GM19463 (cell line): ENCODE data around the gene GHR.
A peak's percentile ranks its signal among the peaks of the same experiment; 100 is the strongest.

Experiments used
- ATAC-seq: cut with Tn5 transposase; IDR thresholded peaks from one replicate; pipeline ENCODE4 v1.9.1; 2021; ENCODE audit warnings: mild to moderate bottlenecking, moderate library complexity; ENCODE audit not compliant: unreplicated experiment

The GHR gene

DNA sequence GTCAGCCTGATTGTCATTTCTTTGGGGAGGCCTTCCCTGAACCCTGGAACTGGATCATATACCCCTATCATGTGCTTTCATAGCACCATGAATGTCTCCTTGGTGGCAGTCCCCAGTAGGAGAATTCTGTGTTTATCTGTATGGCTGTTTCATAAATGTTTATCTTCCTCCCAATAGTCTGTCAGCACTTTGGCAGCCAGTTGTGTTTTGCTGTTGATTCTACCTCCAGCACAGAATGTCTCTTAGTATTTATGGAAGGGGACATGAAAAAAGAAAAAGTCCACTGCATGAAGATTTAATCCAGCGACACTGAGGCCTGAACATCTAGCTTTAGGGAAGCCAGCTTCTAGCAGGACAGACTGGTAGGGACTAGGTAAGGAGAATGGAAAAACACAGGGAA, 38.3 kb downstream of the GHR start:
- no peak for ATAC-seq

DNA sequence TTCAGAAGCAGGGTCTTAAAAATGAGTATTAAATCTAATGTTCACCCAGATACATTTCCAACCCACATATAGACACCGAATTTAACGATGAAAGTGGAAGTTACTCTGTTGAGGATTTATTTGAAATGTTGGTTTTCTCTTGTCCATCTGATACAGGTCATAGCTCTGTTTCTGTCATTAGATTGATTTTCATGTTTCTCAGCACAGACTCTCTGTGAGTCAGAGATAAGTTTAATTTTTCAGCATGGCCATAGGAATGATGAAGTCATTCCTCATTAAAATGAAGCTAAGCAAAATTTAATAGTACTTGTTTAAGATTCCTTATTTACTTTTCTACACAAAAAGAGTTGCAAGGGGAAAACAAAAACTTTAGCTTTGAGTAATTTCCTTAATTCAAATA, 38.8 kb downstream of the GHR start:
- no peak for ATAC-seq

DNA sequence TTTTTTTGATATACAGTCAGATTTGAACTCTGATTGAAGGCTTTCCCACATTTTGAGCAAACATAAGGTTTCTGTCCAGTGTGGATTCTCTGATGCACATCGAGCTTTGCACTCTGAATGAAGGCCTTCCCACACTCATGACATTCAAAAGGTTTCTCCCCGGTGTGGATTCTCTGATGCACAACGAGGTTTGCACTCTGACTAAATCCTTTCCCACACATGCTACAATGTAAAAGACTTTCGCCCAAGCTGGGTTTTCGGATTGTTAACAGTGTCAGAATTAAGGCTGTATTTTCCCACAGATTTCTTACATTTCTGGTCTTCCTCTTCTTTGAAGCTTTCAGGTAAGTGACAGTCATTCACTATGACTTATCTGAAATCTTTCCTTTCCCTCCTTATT, 44.3 kb downstream of the GHR start:
- ATAC-seq: no peak

GRCh38 chr5:42467981-42468524, 44.8 kb downstream of the GHR start:
- no peak for ATAC-seq

DNA sequence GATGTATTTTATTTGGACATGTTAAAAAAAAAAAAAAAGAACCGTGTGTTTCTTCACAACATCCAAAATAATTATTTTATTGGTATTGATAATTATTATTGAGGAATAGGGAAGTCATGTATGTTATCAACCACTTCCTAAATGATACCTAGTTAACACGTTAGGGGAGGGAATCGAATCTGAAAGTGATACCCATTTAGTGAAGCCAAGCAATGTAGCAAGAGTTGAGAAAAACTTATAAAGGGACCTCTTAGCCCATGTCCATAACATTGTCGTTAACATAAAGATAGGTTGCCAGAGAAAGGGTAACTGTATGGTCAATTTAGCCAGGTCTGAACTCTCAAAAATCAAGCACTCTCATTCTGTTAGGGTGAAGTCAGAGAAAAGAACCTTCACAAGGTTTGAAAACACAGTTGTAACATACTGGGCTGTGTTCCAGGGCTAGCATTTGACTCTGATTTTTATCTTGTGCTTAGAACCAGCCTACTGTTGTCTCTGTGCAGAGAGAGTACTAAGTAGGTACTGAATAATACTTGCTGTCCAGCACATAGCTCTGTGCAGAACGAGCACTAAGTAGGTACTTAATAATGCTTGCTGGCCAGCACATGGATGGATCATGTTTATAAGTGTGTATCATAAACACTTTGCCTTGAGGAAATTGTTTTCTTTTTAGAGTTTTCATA, 60.4 kb downstream of the GHR start:
- ATAC-seq: peak; percentile 81

- no peak for ATAC-seq
These were observed 63.8 kb downstream of the GHR start for GRCh38 chr5:42487077-42487476.

DNA sequence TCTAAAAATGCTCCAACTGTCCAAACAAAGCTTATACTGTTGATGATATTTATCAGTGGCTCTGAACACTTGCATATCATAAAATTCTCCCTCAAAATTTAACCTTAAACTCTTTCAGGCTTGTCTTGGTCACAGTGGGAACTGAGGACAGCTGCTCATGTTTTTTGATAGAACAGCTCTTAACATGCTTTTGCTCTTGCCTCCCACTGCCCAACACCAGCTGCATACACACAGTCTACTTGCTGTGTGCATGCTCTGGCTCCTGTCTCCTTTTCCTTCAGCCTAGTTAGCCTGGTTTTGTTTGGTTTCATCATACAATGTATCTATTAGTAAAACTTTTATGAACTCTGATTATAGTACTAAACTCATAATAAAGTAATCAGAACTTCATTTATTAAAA, 64.6 kb downstream of the GHR start:
- no peak for ATAC-seq

DNA sequence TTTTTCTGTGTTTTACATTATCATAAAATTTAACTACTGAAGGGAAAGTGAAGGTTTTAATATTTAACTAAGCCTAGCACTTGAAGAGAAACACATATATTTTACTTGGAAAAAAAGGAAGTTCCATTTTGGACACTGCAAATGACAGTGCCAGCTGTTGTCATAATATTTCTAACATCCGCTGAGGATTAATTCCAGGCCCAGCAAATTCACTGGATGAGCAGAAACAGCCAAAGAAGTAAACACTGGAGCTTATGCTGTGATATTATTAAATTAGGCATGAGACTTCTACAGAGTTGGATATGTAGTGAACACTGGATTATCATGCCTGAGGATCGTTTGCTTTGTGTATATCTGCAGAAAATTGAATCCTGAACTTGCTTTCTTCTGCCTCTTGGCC, 67.6 kb downstream of the GHR start:
- ATAC-seq: no peak

- ATAC-seq: no peak
These were observed 68.5 kb downstream of the GHR start for GRCh38 chr5:42491699-42492098.

GRCh38 chr5:42492974-42493373, 69.7 kb downstream of the GHR start:
- ATAC-seq: no peak

DNA sequence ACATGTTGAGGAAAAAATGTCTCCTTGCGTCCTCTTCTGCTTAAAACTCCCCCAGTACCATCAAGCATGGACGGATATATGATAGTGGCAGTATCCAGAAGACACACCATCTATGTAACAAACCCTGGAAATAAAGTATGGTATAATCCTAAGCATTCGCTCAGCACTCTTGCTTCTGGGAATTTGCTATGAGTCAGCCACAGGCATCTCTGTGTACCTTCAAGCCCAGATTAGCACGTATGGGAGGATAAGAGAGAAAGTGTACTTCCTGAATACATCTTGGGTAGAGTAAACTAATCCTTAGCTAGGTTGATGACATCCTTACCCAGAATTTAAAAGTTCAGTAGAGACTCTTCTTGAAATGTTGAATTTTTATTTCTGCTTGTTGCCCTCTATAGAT, 71.2 kb downstream of the GHR start:
- ATAC-seq: no peak

DNA sequence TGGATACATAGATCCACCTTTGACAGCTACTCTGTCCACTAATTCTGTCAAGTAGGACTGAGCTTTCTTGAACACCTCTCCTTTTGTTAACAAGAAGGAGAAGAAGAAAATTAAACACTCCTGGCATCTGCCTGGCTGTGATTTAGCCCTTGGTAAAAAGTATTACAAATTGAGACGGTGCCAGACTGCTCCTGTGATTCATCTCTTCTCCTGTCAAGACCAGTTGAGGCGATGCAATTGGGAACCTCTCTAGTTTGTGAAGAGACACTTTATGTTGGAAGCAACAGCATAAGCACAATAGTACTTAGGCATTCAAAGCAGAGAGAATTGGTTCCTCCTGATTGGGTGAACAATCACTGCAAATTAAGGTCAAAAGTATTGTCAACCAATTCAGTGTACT, 72.7 kb downstream of the GHR start:
- ATAC-seq: no peak

- no peak for ATAC-seq
These were observed 73.3 kb downstream of the GHR start for GRCh38 chr5:42496397-42497156.

- ATAC-seq: no peak
These were observed 74.8 kb downstream of the GHR start for GRCh38 chr5:42498000-42498399.

GRCh38 chr5:42499016-42499415, 75.8 kb downstream of the GHR start:
- no peak for ATAC-seq

- ATAC-seq: no peak
These were observed 76.9 kb downstream of the GHR start for GRCh38 chr5:42500003-42500599.

GRCh38 chr5:42502613-42503470, 79.6 kb downstream of the GHR start:
- ATAC-seq: no peak

DNA sequence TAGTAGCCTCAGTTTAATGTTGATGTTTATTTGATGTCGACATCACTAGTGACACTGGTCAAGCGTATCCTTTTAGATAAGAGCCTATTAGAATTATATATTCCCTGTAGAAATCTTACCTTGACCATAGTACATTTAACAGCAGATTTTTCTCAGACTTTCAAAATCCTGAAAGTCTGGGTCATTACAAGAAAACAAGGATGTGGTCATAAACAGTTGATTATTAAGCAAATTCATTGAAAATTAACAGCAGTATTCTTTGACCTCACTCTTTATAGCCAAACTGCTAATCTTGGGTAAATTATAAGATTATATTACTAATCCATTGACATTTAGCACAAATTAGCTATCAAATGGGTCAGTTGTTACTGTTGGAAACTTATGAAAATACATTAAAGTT, 83.4 kb downstream of the GHR start:
- no peak for ATAC-seq

DNA sequence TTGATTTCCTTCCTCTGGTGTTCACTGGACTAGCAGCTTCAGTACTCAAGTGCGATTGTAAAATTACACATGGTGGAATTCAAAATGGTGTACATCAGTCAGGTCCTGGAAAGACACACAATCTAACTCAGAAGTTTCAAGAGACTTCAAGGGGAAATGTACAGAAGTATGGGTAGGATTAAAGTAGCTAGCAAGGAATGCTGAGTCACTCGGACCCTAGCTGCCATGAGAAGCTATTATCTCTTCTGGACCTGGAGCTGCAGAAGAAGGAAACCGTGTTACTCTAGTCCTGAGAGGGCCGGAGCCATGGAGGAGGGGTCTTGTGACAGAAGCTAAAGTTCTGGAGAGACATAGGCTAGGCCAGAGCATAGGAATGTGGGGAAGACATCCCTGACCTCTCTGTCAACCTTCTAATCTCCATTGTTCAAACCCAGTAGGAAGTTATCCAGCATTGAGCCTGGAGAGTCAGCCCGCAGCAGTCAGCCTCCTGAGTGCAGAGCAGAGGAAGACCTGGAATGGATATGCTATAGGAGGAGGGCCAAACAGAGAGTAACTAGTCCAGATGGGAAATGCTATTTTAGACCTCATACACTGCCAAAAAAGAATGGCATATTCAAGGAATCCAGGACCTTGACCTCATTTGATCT, 84.3 kb downstream of the GHR start:
- no peak for ATAC-seq

- ATAC-seq: no peak
These were observed 90.0 kb downstream of the GHR start for GRCh38 chr5:42513246-42513645.

DNA sequence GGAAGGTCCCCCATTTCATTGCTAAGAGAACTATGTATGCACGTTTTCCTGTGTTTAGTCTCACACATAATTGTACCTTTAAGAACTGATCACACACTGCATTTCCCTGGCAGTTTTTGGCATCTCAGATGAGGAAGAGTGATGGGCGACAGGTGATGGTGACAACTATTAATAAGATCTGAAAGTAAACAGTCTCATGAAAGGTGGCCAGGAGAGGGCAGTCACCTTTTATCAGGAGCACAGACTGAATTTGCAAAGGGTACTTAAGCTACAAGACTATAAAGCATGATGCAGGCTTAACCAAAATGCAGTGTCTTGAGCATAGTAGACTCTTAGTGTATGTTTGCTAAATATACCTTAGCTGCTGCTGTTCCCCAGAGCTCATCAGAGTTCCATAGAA, 91.5 kb downstream of the GHR start:
- ATAC-seq: no peak
